IMR-90 (cell line): ENCODE data around the gene EFS.

ENCODE experiments used
- FOS ChIP-seq: fragments of 150-350 bp; IDR thresholded peaks from 2 replicates; pipeline ENCODE4 v1.6.1; 2016; ENCODE audit warnings: low read depth, low read length
- POLR2A ChIP-seq: IDR thresholded peaks from 2 replicates; pipeline ENCODE4 v1.6.1; 2012; ENCODE audit warnings: mild to moderate bottlenecking, low read depth, low read length
- RFX5 ChIP-seq: IDR thresholded peaks from 2 replicates; pipeline ENCODE4 v1.8.0; 2012; ENCODE audit warnings: low read depth, mild to moderate bottlenecking, low read length, moderate library complexity
- TF ChIP-seq, protein P1 (sequence below): conservative IDR thresholded peaks from 2 replicates; pipeline ENCODE4 v1.5.1; 2012; ENCODE audit warnings: mild to moderate bottlenecking, low read depth, low read length, improper control_type of control experiment

DNA sequence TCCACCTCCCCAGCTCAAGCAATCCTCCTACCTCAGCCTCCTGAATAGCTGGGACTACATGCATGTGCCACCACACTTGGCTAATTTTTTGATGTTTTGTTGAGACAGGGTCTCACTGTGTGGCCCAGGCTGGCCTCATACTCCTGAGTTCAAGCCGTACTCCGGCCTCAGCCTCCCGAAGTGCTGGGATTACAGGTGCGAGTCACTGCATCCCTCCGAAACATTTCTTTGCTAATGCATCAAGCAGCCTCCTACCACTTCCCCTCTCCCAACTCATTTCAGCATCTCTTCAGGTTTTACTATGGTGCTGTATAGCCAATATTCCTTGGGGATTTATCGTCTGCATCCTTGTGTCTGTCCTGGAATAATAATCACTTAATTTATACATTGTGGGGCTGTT is 10.0 kb downstream of the EFS start:
- TF ChIP-seq, protein P1, sequence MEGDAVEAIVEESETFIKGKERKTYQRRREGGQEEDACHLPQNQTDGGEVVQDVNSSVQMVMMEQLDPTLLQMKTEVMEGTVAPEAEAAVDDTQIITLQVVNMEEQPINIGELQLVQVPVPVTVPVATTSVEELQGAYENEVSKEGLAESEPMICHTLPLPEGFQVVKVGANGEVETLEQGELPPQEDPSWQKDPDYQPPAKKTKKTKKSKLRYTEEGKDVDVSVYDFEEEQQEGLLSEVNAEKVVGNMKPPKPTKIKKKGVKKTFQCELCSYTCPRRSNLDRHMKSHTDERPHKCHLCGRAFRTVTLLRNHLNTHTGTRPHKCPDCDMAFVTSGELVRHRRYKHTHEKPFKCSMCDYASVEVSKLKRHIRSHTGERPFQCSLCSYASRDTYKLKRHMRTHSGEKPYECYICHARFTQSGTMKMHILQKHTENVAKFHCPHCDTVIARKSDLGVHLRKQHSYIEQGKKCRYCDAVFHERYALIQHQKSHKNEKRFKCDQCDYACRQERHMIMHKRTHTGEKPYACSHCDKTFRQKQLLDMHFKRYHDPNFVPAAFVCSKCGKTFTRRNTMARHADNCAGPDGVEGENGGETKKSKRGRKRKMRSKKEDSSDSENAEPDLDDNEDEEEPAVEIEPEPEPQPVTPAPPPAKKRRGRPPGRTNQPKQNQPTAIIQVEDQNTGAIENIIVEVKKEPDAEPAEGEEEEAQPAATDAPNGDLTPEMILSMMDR, result no peak
- TF ChIP-seq POLR2A (no peak), RFX5 (no peak), FOS (no peak)
